ENCODE measurements around the gene ICA1. TPM values are rescaled to one million over a fixed set of nuclear protein-coding genes. Genes with fewer than 3 reads are reported as not detected.

The ICA1 gene
- total RNA-seq, 4 donors from 2014 or later = 4.1 to 7.4 (median 5.8) TPM

- intact Hi-C loops (cut with DNase I) = no loop called here
- 55% methylated on average over 2 of the region's 2 CpGs for whole genome bisulfite sequencing
- H3K27me3 ChIP-seq = no peaks in the 10 kb centered on the region
- no peaks in the 10 kb centered on the region for H3K9me3 ChIP-seq
- no peak overlapping the region for H3K27ac ChIP-seq (replicated peaks in 1 of 4)
- DNase-seq (ENCODE audit: extremely low spot score) = no peak
- no peak for TF ChIP-seq POLR2AphosphoS5 (IDR thresholded peaks at IDR 0.05)
- TF ChIP-seq CTCF (IDR thresholded peaks at IDR 0.05) = no peak
- H3K4me1 ChIP-seq = peaks cover 0 to 2% (median 0%) of the 10 kb centered on the region in 4 donors
- H3K36me3 ChIP-seq = peaks cover 0 to 22% (median 0%) of the 10 kb centered on the region in 4 donors
- H3K4me3 ChIP-seq = no peak overlapping the region
These were observed 107.7 kb downstream of the ICA1 start for GRCh38 chr7:8154272-8154671.

- DNase-seq (ENCODE audit: extremely low spot score) = no peak
- TF ChIP-seq EP300 (IDR thresholded peaks at IDR 0.05) (no peak), CTCF (IDR thresholded peaks at IDR 0.05) (no peak), POLR2A (IDR thresholded peaks at IDR 0.05; ENCODE audit: low read depth) (no peak), POLR2AphosphoS5 (IDR thresholded peaks at IDR 0.05) (no peak)
- peaks cover 0 to 2% (median 0%) of the 10 kb centered on the region in 4 donors for H3K4me1 ChIP-seq
- no peak overlapping the region for H3K27ac ChIP-seq (replicated peaks in 1 of 4)
- H3K27me3 ChIP-seq = no peaks in the 10 kb centered on the region
- H3K9me3 ChIP-seq = no peaks in the 10 kb centered on the region
- WGBS = 86% methylated on average over 4 of the region's 4 CpGs
- H3K4me3 ChIP-seq = no peak overlapping the region
- intact Hi-C loops (cut with DNase I) = no loop called here
- H3K36me3 ChIP-seq = peaks cover 0 to 17% (median 0%) of the 10 kb centered on the region in 4 donors
These were observed 109.3 kb downstream of the ICA1 start for GRCh38 chr7:8152489-8153192.

- intact Hi-C loops (cut with DNase I) = no loop called here
- Histone ChIP-seq H3K36me3 (peaks cover 0 to 11% (median 0%) of the 10 kb centered on the region in 4 donors), H3K4me1 (peaks cover 0 to 2% (median 0%) of the 10 kb centered on the region in 4 donors), H3K27me3 (no peaks in the 10 kb centered on the region), H3K9me3 (no peaks in the 10 kb centered on the region), H3K27ac (replicated peaks in 1 of 4) (no peak overlapping the region), H3K4me3 (no peak overlapping the region)
- DNase-seq (ENCODE audit: extremely low spot score) = no peak
- WGBS = 76% methylated on average over 7 of the region's 7 CpGs
- TF ChIP-seq POLR2A (IDR thresholded peaks at IDR 0.05; ENCODE audit: low read depth) (no peak), CTCF (IDR thresholded peaks at IDR 0.05) (no peak), POLR2AphosphoS5 (IDR thresholded peaks at IDR 0.05) (no peak), EP300 (IDR thresholded peaks at IDR 0.05) (no peak)
These were observed 110.7 kb downstream of the ICA1 start for GRCh38 chr7:8151161-8151725.

- Histone ChIP-seq H3K4me1 (peaks cover 0 to 2% (median 0%) of the 10 kb centered on the region in 4 donors), H3K27ac (replicated peaks in 1 of 4) (no peak overlapping the region), H3K27me3 (no peaks in the 10 kb centered on the region), H3K9me3 (no peaks in the 10 kb centered on the region), H3K4me3 (no peak overlapping the region), H3K36me3 (no peaks in the 10 kb centered on the region)
- 59% methylated on average over 4 of the region's 4 CpGs for WGBS
- TF ChIP-seq POLR2AphosphoS5 (IDR thresholded peaks at IDR 0.05) = peak in 1 of 2 donors; percentile 19
- TF ChIP-seq CTCF (IDR thresholded peaks at IDR 0.05) = no peak
- no peak for DNase-seq (ENCODE audit: extremely low spot score)
- intact Hi-C loops (cut with DNase I) = no loop called here
These were observed 112.7 kb downstream of the ICA1 start for GRCh38 chr7:8149222-8149621.

Data from esophagus muscularis mucosa (tissue), 4 donors.